ENCODE data around the gene C3orf49.

DNA sequence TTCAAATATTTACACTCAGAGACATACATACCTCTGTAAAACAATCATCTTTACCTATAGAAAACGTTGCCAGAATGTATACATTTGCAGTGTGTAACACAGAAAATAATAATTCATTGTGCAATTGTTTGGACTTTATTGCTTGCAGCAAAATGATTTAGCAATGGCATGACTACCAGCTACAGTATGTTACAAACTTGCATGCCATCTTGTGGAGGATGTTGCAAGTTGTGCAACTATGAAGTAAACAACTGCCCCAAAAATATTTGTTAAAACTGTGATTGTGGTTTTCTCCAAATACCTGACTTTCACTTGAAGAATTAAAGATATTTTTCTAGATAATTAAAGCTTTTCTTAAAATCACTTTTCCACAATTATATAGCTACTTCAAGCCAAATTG, 27.1 kb upstream of the C3orf49 start:
- TF ChIP-seq CTCF (IDR thresholded peaks at IDR 0.05) (peak in 3 of 6 experiments; percentile 19 to 52 (median 26)), POLR2A (IDR thresholded peaks at IDR 0.05) (no peak)

All from esophagus squamous epithelium (tissue), 4 donors.